GM18861 (cell line): ENCODE data around the gene NECAB2.

Experiments used
- ATAC-seq: cut with Tn5 transposase; IDR thresholded peaks from one replicate; pipeline ENCODE4 v1.9.1; 2021; ENCODE audit not compliant: unreplicated experiment

NECAB2 gene

DNA sequence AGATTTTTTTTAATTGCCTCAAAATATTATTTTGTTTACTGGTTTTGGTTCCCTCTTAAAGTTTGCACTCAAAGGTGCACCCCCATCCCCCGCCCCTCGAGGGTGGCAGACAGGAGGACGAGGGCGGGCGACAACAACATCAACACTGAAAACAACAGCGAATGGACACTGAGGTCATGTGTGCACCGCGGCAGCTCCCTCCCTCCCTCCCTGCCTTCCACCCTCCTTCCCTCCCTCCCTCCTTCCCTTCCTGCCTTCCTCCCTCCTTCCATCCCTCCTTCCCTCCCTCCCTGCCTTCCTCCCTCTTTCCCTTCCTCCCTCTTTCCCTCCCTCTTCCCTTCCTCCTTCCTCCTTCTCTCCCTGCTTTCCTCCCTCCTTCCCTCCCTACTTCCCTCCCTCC lies 16.5 kb upstream of the NECAB2 start:
- ATAC-seq, result no peak

DNA sequence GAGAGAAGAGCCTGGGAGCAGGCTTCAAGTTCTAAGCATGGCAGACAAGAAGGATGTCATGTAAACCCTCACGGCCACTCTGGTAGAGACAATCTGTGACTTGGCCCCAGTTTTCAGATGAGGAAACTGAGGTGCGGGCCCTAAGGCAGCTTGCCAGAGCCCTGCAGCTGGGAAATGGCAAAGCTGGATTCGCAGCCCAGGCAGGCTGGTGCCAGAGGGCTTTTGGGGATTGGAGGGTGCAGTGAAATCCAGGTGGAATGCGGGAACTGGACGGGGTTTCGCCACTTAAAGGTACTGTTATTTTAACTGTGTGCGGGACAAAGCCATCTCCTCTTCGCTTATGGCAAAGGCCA lies 15.5 kb upstream of the NECAB2 start:
- ATAC-seq, result no peak

GRCh38 chr16:83952940-83953795 lies 14.9 kb upstream of the NECAB2 start, which contains the start of gene OSGIN1:
Gene OSGIN1, plus strand, starts transcription at chr16:83953240. Its CDS starts 4,432 bp downstream, at chr16:83957672.
- no peak for ATAC-seq

DNA sequence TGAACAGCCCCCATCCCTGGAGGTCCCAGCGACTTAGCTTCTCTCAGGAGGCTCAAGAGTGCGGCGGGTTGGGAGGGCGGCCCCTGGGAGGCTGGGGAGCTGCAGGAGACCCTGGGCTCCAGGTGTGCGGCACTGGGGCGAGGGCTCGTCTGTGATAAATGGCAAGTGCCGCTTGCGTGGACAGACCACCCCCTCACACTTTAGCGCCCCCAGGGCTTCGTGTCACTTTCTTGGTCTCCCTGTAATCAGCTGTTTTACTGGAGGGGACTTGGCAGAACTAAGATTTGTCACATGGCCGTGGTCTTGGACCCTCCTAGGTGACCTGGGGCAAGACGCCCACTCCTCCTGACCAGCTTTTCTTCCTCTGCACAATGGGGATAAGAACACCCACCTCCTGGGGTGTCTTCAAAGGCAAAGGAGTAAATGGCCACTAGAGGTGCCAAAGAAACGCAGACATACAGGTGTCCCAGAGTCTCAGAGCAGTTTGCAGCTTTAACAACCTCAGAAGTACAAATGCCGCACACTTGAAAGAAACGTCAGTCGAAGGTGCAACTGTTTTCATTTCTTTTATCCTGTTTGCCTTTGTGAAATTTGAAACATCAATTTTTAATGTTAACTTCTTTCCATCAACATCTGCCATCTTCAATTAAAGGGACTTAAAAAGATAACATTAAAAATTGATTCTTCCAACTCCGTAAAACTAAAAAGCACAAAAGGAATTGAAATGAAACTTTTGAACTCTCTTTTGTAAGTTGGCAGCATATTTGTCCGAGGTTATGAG lies 14.1 kb upstream of the NECAB2 start:
- ATAC-seq, result no peak

DNA sequence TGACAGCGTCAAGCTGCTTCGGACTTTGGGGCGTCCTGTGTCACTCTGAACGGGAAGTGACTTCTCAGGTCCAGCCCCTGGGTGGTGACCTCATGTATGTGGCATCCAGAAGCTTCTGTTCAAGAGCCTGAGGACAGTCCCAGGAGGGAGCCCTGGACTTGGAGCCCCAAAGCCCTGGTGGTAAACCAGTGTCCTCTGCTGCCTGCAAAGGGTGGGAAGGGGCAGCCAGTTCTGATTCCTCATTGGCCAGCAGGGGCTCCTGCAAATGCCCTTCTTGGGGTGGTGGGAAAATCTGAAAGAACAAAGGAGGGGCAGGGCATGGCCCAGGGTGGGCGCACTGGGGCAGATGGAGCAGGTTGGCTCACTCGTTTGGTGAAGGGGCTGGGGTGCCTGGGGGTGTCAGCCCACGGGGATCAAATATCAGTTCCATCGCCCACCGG lies 13.4 kb upstream of the NECAB2 start:
- no peak for ATAC-seq

GRCh38 chr16:83955218-83956130 lies 12.6 kb upstream of the NECAB2 start:
- no peak for ATAC-seq

DNA sequence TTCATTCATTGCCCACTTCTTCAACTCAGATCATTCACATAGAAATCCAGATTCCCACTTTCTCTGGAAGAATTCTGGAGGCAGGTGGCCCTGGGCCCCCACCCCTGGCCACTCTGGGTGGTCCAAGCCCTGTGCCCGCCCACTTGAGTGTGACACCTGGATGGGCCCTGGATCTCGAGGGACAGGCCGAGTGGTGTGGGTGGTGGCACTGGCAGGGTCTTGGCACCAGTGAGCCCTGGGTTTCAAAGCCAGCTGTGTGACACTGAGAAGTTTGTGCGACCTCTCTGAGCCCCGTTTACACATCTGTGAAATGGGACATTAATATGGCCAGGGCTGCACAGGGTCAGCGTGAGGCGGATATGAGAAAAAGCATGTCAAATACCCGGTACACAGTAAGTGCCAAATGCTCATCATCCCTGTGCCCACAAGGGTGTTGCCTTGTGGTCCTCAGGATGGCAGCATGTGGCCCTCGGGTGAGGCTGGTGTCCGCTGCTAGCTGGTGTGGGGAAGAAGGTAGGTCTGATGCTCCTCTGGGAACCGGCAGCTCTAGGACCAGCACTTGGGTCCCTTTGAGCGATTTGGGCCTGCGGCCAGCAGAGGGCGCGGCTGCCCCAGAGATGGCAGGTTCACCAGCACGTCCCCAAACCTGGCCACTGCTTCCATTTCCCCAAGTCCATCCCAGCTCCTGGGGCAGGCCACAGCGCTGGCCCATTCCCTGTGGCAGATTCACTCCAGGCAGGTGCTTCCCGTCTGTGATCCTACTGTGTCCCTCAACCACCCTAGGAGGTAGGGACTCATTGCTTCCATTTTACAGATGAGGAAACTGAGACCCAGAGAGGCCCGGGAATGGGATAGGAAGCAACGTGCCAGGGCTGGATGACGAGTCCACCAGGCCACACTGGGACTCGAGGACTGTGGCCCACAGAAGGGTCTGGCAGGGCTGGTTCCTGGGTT lies 11.4 kb upstream of the NECAB2 start:
- ATAC-seq, result no peak

DNA sequence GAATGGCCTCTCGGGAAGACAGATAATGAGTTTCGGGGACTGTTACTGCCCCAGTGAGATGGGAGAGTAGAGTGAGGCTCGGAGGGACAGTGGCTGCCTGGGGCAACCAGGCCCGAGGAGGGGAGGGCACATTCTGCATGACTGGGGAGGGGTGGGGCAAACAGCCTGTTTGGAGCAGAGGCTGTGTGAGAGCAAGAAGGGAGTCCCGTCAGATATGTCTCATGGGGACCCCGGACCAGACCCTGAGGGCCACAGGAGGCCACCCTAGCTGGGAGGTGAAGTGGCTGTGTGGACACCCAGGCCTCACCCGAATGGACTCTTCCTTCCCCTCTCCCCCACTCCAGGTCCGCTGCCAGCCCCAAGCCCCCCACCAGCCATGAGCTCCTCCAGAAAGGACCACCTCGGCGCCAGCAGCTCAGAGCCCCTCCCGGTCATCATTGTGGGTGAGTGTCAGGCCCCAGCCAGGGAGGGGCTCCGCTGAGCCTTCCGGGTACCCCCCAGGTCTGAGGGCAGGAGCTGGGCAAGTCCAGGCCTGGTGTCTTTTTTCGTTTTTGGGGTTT lies 10.7 kb upstream of the NECAB2 start:
- ATAC-seq, result no peak

DNA sequence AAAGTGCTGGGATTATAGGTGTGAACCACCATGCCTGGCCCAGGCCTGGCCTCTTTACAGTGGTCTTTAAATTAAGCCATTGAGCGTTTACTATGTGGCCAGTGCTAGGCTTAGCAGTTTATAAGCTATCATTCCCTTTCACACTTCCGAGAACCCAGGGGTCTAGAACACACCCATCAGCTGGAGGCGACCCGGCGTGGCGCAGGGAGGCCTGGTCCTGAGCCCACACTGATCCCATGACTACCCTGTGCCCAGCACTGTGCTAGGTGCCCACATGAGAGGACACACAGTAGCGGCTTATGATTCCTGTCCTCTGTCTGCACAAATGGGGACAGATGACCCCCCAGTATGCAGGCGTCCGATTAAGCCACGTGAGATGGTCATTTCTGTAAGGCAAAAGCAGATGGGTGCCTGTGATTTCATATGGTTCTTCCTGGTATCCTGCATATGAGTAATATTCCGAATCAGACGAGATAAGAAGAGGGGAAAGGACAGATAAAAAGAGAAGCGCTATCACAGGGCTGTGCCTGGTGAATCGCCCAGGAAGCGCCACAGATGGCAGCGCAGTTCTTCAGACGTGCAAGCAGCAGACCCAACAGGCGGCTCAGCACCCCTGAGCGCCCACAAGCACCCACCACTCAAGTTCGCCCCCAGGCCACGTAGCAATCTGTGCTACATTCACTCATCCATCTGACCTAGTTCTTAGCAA lies 9.8 kb upstream of the NECAB2 start:
- no peak for ATAC-seq

DNA sequence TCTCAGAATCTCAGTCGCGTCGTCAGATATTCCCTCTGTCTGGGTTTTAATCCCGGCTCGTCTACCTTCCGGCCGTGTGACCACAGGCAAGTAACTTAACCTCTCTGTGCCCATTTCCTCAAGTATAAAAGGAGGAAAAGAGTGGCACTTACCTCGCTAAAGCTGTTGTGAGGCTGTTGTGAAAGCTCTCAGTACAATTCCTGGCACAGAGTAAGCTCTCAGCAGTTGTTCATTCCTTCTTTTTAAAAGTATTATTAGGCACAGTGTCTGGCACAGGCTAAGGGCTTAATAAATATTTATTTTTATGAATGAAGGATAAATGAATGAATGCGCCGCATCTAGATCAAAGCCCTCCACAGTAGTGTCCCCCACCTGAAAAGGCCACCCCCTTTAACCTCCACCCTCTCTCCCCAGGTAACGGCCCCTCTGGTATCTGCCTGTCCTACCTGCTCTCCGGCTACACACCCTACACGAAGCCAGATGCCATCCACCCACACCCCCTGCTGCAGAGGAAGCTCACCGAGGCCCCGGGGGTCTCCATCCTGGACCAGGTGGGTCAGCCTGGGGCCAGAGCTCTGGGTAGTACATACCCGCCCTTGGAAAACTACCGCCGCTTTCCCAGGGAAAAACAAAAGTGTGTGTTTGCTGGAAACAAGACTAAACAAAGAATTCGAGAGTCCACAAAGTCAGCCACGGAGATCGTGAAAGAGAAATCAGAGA lies 9.0 kb upstream of the NECAB2 start:
- no peak for ATAC-seq

DNA sequence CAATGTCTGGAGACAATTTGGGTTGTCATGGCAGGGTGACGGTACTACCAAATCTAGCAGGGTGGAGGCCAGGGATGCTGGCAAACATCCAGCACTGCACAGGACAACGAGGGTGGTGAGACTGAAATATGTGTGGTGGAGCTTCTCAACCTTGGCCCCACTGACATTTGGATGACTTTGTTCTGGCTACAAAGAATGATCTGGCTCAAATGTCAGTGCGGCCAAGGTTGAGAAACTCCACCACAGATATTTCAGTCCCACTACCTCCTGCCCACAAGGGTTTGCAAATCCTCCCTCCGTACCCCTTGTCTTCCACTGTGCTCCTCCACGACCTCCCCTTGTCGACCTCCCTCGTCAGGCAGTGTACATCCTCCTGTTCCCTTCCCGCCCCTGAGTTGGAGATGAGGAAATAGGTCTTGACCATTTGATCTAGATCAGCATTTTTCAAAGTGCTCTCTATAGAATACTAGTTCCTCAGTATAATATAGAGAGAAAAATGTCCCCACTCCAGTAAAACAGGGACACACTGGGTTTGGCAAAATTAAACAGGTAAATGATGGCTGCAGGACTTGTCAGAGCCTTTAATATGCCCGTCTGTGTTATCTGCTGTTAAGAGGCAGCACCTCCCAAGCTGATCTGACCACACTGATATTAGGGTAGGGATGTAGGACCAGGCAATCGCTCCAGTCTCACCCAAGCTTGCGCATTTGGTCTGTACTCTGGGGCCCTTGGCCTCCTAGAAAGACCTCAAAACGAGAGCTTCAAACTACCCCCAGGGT lies 8.2 kb upstream of the NECAB2 start:
- no peak for ATAC-seq

DNA sequence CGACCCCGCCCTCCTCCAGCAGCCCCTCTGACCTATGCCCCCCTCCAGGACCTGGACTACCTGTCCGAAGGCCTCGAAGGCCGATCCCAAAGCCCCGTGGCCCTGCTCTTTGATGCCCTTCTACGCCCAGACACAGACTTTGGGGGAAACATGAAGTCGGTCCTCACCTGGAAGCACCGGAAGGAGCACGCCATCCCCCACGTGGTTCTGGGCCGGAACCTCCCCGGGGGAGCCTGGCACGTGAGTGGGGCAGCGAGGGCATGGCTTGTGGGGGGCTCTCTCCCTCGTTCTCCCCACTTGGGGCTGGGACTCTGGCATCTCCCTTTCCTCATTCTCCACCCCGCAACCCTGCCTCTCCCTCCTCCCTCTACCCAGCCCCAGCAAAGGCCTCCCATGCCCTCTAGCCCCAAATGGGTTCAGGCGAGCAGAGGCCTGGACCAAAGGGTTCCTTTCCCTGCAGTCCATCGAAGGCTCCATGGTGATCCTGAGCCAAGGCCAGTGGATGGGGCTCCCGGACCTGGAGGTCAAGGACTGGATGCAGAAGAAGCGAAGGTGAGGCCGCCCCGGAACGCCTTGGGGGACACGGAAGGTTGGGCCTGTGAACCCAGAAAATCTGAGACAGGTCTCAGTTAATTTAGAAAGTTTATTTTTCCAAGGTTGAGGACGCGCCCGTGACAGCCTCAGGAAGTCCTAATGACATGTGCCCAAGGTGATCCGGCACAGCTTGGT lies 7.4 kb upstream of the NECAB2 start:
- no peak for ATAC-seq

DNA sequence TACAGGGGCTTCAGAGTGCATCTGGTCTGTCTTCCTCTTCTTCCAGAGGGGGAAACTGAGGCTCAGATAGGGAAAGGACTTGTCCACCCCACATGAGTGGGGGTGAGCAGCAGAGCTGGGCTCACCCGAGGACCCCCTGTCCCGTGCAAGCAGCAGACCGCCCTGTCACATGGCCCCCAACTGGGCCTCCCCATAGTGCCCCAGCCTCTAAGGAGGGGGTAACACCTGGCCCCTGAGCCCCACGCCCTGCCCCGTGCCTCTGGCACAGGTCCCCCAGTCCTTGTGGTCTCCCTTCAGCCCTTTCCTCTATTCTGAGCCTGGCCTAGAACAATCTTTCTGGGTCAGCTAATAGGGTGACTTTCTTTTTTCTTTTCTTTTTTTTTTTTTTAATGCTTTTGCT lies 6.5 kb upstream of the NECAB2 start:
- ATAC-seq, result no peak

GRCh38 chr16:83963277-83964119 lies 4.5 kb upstream of the NECAB2 start:
- no peak for ATAC-seq

DNA sequence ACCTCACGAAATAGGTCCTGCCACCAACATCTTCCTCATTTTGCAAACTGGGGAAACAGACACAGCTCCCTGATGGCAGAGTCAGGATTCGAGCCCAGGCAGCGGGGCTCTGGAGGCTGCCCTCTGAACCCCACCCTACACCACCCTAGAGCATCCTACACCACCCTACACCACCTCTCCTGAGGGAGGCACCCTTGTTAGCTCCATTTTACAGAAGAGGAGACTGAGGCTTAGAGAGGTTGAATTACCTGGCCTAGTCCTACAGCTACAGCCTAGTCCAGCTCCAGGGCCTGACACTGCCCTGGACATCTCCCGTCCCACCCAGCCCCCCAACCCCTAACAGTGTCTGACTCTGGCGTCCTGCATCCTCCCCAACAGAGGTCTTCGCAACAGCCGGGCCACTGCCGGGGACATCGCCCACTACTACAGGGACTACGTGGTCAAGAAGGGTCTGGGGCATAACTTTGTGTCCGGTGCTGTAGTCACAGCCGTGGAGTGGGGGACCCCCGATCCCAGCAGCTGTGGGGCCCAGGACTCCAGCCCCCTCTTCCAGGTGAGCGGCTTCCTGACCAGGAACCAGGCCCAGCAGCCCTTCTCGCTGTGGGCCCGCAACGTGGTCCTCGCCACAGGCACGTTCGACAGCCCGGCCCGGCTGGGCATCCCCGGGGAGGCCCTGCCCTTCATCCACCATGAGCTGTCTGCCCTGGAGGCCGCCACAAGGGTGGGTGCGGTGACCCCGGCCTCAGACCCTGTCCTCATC lies 3.2 kb upstream of the NECAB2 start:
- ATAC-seq, result no peak
